Activated naive CD4-positive, alpha-beta T cell treated with Interleukin-2 at 50 U/mL for 16 hours (primary cell): ENCODE data around the gene DRC7.

Experiments used
- DNase-seq: peaks from one replicate; pipeline ENCODE4 v3.0.0-alpha.2; 2020

DRC7 gene

DNA sequence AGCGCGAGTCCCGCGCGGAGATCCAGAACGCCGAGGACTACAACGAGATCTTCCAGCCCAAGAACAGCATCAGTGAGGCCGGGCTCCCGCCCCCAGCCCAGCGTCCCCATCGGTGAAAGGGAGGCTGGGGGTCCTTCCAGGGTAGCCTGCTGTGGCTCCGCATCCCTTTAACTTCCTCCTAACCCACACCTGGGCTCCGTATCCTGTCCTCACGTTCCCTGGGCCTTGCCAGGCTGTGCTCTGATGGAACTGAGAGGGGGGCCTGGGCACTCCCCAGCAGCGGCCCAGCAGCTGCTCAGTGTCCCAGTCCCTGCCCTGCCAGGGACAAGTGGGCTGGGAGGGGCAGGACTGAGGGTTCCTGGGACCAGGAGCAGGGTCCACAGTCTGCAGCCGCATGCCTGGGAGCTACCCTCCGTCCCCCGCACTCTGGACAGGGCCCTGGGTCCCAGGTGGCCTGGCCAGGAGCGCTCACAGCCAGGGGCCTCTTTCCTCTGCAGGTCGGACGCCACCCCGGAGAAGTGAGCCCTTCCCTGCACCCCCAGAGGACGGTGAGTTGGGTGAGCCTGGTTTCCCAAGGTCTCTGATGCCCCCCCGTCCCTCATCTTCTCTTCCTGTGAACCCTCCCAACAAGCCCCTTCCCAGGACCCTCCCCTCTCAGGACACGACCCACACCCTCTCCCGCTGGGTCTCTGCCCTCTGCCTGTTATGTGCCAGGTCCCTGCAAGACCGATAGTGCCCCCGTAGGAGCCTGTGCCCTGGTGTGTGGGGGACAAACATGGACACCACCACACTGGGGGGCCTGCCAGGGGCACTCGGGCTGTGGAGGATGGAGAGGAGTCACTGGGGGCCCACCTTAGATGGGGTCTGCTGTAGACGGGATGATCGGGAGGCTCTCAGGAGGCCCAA lies 59.1 kb downstream of the DRC7 start:
- no peak for DNase-seq

DNA sequence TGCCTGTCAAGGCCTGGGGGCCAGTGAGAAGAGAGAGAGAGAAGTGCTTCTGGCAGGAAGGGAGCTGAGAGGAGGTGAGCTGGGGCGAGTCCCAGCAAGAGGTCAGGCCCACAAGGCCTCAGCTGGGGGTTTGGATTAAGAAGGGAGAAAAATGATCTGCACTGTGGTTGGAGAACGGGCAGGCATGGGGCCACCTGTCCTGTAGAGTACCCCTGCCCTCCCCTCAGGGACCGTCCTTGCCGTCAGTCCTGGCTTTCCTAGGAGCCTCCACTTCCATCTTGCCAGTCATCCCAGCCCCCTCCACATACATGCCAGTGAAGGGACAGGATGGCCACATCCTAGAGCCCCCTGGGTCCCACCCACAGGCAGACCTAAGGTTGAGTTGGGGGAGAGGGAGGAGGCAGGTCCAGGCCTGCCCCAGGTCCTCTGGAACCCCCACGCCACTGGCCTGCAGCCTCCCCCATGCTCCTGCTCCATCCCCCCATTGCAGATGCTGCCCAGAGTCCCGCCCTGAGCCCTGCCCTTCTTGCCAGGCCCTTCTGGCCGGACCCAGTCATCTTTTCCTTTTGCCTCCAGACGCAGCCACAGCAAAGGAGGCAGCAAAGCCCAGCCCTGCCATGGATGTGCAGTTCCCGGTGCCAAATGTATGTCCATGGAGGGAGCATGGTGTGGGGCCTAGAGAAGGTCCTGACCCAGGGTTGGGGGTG lies 59.9 kb downstream of the DRC7 start:
- no peak for DNase-seq

DNA sequence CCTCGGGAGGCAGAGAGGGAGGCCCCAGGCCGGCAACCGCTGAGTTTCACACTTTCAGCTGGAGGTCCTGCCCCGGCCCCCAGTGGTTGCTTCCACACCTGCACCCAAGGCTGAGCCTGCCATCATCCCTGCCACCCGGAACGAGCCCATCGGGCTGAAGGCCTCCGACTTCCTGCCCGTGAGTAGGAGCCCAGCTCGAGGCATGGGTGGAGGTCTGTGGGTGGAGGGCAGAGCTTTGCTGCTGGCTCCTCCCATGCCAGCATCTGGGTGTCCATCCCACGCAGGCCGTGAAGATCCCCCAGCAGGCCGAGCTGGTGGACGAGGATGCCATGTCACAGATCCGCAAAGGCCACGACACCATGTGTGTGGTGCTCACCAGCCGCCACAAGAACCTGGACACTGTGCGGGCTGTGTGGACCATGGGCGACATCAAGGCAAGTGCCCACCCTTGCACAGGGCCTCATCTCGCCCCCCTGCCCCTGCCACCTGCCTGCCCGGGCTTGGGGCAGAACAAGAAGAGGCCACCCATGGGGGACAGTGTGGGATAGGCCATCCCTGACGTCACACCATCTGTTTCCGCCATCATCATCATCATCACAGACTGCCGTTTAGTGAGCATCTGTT lies 60.6 kb downstream of the DRC7 start:
- no peak for DNase-seq

GRCh38 chr16:57755726-57756423 lies 61.3 kb downstream of the DRC7 start:
- no peak for DNase-seq

- DNase-seq, result no peak
Measured at GRCh38 chr16:57756424-57757325, 62.1 kb downstream of the DRC7 start.

- DNase-seq, result peak; percentile 91
Measured at GRCh38 chr16:57757326-57757786, 62.8 kb downstream of the DRC7 start.

- no peak for DNase-seq
Measured at GRCh38 chr16:57757883-57758282, 63.3 kb downstream of the DRC7 start.

GRCh38 chr16:57758331-57759117 lies 63.9 kb downstream of the DRC7 start:
- DNase-seq, result no peak

DNA sequence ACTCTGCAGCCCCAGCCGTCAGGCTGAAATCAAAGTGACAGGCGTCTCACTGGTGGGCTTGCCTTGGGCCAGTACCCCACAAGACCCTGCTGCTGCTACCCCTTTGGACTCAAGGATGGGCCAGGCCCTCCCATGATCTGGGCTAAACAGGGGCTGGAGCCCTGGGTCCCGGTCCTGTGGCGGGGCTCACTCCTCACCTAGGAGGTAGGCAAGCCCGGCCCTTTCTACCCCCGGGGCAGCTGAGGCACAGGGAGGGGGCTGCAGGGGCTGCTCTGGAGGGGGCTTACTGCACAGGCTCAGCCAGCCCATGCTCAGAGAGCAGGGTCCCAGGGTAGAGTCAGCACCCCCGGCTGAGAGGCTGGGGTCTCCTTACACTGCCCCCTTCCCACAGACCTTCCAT lies 64.5 kb downstream of the DRC7 start:
- no peak for DNase-seq

DNA sequence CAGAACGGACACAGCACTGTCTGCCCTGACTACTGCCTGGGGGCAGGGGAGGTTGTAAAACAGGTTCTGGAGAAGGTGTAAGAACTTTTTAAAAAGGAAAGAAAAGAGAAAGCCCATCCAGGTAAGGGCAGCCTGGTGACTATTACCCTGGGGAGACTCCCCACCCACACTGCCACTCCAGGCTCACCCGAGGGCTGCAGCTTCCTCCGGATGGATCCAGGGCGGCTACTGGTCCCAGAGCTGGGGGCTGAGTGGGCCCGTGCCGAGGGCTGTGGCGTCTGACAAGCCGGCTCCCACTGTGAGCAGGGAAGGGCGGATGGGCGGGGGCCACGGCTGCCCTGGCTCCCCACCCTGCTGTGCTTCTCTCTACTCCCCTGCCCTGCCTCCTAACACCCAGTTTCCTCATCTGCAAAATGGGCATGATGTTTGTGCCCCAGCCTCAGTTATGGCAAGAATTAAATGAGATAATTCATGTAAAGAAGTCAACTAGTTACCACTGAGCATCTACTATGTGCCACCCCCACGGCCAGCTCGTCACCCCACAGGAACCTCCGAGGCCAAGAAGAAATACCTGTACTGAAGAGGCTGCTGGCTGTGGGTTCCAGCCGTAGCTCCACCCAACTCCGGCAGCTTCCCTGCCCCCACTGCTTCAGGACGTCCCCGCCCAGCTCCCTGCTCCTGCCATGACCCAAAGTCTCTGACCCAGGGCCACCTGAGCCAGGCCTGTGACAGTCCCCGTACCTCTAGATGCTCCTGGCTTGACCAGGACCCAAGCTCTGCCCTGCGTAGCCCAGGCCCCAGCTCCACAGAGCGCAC lies 65.1 kb downstream of the DRC7 start:
- peak; percentile 7 for DNase-seq

- no peak for DNase-seq
Measured at GRCh38 chr16:57760357-57761160, 66.0 kb downstream of the DRC7 start.

DNA sequence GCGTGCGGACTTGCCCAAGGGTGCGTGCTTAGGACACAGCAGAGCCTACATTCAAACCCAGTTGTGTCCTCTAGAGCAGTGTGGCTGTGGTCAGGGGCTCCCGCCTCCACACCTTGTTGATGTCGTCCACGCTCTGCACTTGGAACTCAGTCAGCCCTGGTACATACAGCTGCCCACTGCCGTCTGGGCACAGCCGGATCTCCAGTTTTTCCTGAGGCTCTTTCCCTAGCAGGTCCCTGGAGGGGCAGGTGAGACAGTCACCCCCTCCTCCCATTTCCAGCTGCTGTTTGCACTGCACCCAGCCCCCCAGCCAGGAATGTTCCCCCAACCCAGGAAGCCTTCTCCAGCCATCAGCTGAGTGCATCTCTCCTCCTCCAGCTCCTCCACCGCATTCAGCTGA lies 66.7 kb downstream of the DRC7 start:
- no peak for DNase-seq

DNA sequence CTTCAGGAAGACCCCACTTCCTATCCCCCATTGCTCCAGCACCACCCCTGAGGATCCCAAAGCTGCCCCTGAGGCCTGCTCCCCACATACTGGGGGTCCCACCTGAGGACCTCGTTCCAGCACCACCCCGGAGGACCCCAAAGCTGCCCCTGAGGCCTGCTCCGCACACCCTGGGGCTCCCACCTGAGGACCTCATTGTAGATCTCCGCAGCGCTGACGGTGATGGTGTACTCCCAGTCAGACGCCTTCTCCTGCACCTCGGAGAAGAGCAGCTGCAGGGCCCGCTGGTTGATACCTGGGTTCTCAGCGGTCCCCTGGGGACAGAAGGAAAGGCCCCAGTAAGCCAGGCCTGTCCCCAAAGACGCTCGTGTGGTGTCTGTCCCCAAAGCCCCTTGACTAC lies 67.4 kb downstream of the DRC7 start:
- no peak for DNase-seq

GRCh38 chr16:57762365-57763040 lies 67.9 kb downstream of the DRC7 start:
- no peak for DNase-seq

DNA sequence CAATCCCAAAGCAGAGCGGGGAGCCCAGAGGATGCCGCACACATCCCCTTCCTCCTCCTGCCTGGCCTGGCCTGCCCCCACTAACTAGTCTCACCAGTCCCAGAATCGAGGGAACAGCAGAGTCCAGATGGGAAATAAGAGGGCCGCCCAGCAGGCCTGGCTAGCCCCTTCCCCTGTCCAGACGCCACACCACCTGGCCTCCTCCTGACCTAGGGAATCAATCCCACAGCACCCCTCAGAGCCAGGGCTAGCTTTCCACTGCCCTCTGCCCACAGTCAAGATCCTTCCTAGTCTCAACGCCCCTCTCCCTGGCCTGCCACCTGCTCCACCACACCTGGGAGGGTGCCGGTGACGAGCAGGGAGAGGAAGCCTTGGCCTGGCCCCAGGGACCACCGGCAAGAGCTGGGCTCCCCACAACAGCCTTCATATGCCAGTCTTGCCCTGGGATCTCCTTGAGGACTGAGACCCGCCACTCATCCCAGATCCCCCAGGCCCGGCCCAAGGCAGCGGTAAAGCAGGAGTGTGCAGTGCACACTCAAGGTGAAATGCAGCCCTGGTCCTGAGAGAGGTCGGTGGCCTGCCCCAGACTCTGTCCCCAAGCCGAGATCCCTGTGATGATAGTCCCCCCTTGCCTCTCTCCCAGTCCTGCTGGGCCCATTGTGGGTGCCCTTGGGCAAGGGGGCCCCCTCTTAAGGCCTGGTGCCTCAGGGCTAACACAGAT lies 68.8 kb downstream of the DRC7 start:
- DNase-seq, result no peak

GRCh38 chr16:57764006-57764340 lies 69.4 kb downstream of the DRC7 start:
- no peak for DNase-seq

DNA sequence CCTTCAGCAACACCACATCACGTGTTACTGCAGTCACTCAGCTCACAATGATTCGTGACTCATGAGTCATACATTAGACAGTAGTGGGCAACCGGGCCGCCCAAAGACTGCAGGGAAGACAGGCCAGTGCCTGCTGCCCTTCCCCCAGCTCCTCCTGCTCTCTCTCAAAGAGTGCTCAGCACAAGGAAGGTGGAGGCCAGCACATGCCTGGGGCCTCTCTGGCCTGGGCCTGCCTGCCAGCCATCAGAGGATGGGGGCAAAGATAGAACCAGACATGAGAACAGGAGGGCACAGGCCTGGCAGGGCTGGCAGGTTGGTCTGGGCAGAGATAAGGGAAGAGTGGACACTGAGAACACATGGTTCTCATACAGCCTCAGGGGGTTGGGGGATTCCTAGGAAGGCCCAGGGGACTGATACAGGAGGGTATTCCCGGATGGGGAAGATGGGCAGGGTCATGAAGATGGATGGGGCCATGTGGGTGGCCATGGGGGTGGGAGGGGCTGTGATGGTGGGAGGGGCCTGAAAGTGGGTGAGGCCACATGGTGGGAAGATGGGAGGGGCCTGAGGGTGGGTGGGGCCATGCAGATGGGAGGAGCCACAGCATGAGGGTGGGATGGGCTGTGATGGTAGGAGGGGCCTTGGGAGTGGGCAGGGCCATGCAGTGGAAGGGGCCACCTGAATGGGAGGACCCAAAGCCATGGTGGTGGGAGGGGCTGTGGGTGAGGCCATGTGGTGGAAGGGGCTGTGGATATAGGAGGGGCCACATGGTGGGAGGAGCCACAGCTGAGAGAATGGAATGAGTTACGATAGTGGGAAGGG lies 69.9 kb downstream of the DRC7 start:
- DNase-seq, result no peak
